Ecto neural progenitor cell (in vitro differentiated cells): Measurements from ENCODE around the gene ATPAF2.

Experiments used
- DNase-seq: peaks from one replicate; pipeline ENCODE4 v3.0.0-alpha.2; 2018; ENCODE audit warnings: low spot score

Gene ATPAF2

DNA sequence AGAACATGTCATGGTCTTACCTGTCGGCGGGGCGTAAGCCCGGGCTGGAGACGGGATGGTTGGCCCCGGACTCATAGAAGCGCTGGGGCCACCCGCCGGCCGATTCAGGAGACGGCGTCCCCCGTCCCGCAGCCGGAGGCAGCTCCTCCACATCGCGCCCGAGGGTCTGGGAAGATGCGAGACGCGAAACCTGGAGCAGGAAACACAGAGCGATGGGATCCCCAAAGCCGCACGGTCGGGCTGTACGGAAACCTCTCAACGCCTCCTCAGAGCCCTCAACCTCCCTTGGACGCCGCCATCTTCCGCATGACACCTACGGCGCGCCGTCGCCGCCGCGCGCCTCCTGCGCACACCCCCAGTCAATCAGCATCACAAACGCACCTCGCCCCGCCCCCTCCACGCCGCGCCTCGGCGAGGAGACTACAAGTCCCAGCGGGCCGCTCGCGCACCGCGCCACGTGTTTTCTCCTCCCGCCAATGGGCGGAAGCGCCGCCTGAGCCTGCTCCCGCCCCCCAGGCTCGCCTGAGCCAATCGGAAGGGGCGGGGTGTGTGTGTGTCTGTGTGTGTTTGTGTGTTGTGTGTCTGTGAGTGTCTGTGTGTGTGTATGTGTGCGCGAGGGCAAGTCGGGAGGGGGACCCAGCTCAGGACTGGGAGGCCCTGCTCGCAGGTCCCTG, at the start of gene ATPAF2, which contains the start of gene GID4:
Gene ATPAF2 (minus strand): TSS at position 308 of the 674 bp plus-strand sequence. CDS start 155 bp downstream, at position 153.
Gene GID4 (plus strand): TSS at position 548 of the 674 bp plus-strand sequence. CDS start 57 bp downstream, at position 605.
- peak; percentile 100 for DNase-seq

DNA sequence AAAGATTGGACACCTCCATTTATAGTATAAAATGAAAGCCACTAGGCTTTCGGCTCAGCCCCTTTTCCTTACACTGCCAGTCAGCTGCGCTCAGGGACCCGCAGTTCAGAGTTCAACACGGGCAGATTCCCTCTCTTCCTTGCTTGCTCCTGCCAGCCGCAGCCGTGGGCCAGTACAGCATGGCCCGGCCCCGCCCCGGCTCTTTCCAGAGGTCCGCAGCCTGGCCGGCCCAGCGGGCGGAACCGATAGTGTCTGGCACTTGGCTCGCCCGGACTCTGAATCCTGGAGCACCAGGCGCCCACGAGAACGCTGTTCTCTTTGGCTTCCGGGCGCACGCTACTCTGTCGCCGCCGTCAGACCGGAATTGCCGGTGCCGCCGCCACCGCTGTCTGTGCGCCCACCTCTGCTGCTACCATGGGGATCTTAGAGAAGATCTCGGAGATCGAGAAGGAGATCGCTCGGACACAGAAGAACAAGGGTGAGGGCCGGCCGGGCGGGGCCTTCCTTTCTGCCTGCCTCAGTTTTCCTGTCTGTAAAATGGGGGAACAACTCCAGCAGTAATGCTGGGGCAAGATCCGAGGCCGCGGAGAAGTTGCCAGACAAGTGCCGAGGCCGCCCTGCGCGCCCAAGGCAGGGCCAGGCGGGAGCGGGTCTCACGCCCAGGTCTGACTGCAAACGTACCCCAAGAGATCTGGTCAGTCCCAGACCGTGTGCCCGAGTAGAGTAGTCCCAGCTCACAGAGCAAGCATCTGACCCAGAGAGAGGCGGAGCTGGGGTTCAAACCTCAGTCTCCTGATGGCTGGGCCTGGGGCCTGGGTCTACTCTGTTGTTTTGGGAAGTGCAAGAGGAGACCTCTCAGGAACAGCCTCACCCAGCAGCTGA, 48.9 kb upstream of the ATPAF2 start, which contains the start of gene DRG2:
Gene DRG2 (plus strand): TSS at position 339 of the 882 bp plus-strand sequence. CDS start 76 bp downstream, at position 415.
- DNase-seq: peak; percentile 98

DNA sequence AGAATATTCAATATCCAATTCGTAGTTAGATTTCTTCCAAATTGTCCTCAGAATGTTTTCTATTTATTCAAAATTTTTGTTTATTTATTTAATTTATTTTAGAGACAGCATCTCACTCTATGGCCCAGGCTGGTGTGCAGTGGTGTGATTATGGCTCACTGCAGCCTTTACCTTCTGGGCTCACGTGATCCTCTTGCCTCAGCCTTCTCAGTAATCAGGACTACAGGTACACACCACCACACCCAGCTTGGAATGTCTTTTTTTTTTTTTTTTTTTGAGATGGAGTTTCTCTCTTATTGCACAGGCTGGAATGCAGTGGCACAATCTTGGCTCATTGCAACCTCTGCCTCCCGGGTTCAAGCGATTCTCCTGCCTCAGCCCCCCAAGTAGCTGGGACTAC, 45.3 kb upstream of the ATPAF2 start:
- DNase-seq: no peak

DNA sequence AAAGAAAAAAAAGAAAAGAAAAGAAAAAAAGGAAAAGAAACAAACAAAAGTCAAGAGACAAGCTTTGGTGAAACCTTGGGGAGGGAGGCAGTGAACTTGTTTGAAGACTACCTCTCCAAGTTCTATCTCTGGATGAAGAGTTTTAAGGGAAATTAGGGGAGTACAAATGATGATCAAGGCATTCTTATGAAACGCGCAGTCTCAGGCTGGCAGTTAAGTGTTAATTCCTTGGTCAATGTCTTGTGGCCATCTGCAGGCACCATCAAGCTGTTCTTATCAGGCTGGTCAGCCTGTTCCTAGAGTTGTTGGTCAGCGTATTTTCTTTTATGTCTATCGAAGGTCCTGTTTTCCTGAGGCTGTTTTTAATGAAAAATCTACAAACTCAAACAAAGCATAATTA, 40.6 kb upstream of the ATPAF2 start:
- no peak for DNase-seq

DNA sequence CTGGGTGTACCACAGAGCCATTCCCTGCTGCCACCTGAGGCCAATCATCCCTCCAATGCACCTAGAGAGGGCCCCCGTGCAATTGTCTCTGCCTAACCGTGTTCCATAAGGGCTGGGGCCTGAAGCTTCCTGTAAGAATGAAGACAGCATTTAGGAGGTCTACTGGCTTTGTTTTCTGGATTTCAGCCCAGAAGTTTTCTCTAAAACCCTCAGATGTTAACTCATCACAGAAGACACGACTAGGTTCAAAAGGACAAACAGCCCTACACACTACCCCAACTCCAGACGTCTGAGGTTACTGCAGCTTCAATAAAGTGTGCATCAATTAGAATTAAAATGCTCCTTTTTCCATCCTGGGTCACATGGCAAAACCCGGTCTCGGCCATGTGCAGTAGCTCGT, 38.0 kb upstream of the ATPAF2 start:
- no peak for DNase-seq

DNA sequence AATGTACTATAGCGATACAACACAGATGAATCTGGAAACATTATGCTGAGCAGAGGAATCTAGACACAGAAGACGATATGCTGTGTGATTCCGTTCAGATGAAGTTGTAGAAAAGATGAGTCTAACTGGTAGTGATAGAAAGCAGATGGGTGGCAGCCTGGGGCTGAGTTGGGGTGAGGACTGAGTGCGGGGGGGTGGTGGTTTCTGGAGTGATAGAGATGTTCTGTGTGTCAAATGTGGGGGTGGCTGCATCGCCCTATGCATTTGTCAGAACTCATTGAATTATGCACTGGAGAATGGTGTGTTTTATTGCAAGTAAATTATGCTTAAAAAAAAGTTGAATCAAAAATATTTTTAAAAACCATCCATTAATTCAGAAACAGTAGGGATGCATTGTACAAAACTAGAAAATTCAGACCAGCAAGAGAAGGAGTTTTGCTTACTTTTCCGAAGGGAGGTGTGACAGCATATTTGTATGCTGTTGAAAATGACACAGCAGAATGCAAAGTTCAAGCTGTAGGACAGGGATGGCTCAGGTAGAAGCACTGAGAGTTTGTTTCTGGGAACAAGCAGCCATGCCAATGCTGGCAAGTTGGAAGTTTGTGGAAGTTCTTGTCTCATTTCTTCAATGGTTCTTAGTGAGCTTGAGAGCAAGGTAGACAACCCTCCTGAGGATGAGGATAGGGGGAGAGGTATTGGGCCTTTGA, 35.8 kb upstream of the ATPAF2 start:
- DNase-seq: no peak

DNA sequence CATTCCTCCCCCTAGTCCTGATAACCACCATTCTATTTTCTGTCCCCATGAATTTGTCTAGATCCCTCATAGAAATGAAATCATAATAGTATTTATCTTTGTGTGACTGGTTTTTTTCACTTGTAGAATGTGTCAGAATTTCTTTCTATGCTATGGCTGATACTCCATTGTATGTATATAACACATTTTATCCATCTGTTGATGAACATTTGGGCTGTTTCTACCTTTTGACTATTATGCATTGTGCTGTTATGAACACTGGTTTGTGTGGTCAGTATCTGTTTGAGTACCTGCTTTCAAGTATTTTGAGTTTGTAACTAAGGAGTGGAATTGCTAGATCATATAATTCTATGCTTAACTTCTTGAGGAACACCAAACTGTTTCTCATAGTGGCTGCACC, 32.8 kb upstream of the ATPAF2 start:
- DNase-seq: no peak

DNA sequence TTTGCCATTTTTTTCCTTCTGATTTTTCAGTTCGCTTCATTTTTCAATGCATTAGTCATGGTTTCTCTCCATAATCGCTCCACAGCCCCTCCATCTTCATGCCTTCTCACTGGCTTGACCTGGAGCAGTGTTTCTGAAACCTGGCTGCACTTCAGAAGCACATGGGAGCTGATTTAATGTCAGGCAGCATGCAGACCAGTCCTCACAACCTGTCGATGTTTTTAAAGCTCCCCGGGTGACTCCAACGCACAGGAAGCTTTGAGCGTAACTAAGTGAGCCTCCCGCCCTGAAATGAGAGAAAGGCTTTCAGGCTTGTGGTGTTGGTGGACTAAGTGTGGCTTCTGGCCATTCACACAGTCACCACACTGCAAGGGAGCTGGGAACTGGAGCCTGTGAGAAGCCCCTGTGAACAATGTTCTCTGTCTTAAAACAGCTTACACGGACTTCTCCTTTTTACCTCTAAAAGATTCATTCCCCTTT, 31.9 kb upstream of the ATPAF2 start:
- DNase-seq: no peak

DNA sequence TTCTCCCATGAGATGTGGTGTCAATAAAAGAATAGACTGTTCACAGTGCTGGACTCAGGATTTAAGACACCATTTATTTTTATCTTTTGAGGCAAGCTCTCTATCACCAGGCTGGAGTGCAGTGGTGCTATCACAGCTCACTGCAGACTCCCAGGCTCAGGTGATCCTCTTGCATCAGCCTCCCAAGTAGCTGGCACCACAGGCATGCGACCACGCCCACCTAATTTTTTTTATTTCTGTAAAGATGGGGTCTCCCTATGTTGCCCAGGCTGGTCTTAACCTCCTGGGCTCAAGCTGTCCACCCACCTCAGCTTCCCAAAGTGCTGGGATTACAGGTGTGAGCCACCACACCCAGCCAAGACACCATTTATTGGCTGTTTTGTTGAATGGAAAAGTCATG, 30.1 kb upstream of the ATPAF2 start:
- DNase-seq: no peak

DNA sequence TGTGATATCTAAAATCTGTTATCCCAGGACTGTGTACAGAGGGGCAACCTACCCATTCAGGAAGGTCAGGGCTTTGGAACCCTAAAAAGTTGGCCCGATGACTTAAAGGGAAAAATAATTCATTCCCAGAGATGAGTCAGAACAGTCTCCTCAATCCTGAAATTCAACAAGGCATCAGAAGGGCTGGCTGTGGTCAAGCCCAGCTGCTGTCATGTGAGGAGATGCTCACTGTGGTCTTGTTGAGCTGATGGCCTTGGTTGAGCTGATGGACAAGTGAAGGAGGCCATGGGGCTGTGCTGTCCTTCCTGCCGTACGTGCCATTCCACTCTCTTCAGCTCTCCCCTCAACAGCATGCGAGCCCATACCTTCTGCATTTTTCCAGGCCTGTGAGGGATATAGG, 27.9 kb upstream of the ATPAF2 start:
- DNase-seq: no peak

DNA sequence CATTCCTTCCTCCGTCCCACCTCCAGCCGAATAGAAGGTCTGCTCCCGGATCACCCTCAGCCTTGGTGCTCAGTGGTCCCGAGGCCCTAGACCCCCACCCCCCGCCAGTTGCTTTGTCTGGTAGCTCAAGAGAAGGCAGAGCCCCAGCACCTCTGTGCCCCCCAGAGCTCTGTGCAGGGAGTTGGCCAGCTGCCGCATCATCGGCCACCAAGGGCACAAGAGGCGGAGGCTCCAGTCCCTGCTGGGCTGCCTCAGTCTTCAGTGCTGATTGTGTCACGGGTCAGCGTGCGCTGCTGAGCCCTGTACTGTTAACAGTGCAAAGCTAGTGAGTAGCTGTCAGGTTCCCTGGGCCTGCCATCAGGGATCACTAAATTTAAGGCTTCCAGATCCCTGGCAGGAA, 26.6 kb upstream of the ATPAF2 start:
- DNase-seq: no peak

DNA sequence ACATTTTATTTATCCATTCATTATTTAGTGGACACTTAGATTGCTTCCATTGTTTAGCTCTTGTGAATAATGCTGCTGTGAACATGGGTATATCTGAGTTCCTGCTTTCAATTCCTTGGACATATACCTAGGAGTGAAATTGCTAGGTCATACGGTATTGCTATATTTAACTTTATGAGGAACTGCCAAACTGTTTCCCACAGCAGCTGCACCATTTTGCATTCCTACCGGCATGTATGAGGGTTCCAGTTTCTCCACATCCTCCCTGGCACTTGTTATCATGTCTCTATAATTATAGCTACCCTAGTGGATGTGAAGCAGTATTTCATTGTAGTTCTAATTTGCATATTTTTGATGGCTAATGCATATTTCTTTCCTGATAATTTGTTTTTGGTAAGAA, 25.1 kb upstream of the ATPAF2 start:
- no peak for DNase-seq

DNA sequence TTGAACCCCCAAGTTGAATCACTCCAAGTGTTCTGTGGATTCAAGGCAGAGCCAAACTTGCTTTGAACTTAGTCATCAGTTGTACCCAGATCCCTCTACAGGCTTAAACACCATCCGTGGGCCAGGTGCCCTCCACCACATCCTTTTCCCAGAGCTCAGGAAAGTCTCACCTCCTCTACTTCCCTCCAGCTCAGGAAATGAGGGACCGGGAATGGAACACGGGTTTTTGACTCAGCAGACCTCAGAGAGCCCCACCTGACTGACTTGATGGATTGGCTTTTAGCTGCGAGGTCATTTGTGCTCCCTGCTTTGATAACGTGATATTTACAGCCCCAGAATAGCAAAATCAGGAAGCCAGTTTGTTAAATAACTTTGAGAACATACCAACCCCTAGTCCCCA, 20.3 kb upstream of the ATPAF2 start:
- DNase-seq: no peak

DNA sequence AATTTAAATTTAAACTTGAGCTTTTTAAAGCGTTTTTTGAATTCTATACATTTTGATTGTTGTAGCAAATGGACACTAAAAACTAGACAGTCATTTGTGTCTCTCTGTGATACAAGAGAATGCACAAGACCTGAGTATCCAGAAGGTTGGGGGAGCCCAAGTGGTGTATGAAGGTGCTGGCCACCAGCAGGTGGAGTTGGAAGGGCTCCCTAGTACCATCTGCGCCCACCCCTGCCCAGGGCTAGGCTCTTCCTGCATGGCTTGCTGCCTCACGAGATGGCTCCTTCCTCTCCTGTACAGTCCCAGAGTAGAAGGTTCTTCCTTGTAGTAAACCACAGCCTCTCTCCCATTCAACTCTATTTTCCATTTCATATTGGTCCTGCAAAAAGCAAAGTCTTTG, 17.2 kb upstream of the ATPAF2 start:
- DNase-seq: no peak

DNA sequence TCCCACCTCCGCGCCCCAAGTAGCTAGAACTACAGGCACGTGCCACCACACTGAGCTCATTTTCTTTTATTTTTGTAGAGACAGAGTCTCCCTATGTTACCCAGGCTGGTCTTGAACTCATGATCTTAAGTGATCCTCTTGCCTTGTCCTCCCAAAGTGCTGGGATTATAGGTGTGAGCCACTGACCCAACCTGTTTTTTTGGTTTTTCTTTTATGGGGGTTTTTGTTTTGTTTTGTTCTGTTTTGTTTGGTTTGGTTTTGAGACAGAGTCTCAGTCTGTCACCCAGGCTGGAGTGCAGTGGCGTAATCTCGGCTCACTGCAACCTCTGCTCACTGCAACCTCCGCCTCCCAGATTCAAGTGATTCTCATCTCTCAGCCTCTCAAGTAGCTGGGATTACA, 16.6 kb upstream of the ATPAF2 start:
- no peak for DNase-seq

DNA sequence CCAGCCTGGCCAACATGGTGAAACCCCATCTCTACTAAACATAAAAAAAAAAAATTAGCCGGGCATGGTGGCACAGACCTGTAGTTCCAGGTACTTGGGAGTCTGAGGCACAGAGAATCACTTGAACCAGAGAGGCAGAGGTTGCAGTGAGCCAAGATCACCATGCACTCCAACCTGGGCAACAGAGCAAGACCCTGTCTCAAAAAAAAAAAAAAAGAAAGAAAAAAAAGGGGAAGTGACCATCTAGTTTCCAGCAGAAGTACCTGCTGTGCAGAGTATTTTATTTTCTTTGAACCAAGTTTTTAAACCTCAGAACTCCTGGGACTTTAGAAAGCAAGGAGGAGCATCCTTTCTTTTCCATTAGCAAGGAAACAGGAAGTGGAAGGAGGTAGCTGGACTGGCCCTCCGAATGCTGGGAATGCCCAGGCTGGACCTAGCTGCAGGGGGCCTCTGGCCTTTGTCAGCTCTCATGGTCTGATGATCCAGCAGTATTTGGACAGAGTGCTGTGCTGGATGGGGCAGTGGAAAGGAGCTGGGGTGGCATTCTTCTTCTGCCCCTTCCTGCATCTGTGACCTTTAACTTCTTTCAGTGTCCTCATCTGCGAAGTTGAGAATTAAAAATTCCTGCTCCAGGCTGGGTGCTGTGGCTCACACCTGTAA, 6.9 kb upstream of the ATPAF2 start:
- DNase-seq: no peak

DNA sequence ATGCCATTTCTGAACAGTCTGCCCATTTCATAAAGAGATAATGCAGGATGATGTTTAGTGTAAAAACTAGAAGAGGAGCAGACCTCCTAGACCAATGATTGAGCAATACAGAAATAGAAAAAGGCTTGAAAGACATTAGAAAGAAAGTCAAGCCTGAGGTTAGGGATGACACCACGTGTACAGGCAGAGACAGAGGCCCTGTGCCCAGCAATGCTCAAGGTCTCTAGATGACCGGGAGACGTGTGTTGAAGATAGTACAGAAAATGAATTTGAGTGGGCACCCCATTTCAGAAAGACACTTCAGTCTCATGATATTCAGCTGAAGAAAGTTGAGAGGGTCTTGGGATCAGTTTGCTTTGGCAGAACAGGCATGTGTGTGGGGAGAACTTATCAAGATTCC, 5.6 kb upstream of the ATPAF2 start:
- DNase-seq: no peak

DNA sequence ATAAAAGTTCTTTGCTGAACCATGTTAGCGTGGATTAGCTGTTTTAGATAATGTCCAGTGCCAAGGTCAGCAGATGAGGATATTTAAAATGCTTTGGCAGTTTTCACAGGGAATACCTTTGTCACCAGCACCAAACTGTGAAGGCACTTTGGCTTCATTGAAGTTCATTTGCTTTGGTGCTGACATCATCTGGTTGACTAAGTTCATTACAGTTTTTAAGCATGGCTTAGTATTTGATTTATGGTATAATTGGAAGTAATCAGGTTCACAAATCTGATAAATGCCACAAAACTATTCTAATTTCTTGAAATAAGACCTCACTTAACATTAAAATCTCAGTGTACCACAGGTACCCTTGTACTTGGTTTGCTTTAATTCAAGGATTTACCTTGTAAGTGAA, 4.5 kb upstream of the ATPAF2 start:
- DNase-seq: no peak

DNA sequence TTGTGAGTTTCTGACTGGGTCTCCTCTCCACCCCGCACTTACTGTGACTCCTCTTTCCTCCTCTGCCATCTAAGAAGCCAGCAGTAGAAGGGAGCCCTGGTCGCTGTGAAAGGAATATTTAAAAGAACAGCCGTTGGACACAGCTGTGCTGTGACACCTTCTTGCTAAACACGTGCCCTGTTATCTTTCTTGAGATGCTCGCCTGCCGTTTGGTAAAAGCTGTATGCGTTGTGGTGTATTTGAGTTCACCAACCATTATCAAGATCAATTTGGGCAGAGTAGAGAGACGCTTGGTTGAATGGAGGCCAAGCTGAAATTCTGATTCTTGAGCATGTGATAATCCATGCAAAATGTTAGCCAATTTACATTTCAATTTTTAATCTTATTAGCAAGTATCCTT, 4.0 kb upstream of the ATPAF2 start:
- DNase-seq: no peak

DNA sequence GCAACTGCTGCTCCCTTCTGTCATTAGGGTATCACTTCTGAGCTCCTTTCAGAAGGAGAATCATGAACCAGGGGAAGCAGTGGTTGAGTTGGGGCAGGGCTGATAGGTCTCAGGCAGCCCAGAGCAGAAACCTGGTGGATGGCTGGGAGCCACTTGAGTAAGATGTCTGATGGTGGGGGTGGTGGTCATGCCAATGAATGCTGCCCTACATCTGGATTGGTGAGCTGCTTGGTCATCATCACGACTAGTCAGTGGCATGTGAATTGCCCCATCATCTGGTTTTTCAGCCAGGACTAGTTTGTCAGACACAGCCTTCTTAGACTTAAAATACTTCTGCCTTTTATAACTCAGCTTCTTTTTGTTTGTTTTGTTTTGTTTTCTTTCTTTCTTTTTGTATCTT, 2.8 kb upstream of the ATPAF2 start:
- no peak for DNase-seq

DNA sequence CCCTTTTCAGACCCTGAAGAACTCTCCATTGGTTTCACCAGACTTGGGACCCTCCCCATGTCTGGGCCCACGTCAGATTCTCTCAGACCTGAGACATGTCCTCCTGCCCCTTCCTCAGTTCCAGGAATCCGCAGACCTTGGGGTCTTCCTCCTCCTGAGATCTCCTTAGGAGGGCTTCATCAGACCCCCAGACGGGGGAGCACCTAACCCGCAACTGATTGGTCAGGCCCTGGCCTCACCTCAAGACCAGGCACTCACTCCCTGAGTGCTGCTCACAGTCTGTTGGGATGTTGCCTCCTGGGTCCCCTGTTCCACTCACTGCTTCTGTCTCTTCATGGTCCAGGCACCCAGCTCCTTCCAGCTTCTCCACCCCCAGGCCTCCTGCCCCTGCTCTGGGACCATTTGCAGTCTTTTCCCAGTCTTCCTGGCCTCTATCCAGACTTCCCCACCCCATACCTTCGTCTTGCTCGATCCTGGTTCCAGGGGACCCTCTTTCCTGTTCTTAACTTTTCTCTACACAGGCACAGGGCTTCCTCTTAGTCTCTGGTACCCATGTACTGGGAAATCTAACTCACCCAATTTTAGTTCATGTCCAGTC, 1.4 kb upstream of the ATPAF2 start:
- DNase-seq: no peak
